CD14-positive monocyte (primary cell): ENCODE results near the gene RALBP1. TPM values are rescaled to one million over a fixed set of nuclear protein-coding genes. Genes with fewer than 3 reads are reported as not detected.
"Not testable (repeated sequence)": the region's sequence is repeated elsewhere in the genome, so short reads cannot be mapped to it uniquely, and the experiment has no call there.

Experiments
- DNase-seq, 3 donors: peaks; one replicate each; pipeline ENCODE4 v3.0.0-alpha.2; 2011 to 2022
- H2AFZ ChIP-seq: 2 replicates; pipeline ENCODE4 v1.6.0; 2012; ENCODE audit warnings: mild to moderate bottlenecking, low read depth, low read length, inconsistent platforms; ENCODE audit not compliant: insufficient read depth, poor library complexity, severe bottlenecking
- H3K27ac ChIP-seq, 2 donors: 1 replicate in 1 of 2; 2 replicates in 1 of 2; pipeline ENCODE4 v1.5.1; 2012 to 2013; ENCODE audit warnings: low read length in 2 of 2, control low read depth in 1 of 2, inconsistent platforms in 1 of 2, low read depth in 1 of 2, mild to moderate bottlenecking in 1 of 2
- H3K27me3 ChIP-seq, 2 donors: one replicate each; pipeline versions ENCODE4 v1.6.0 to v1.6.1; 2011 to 2013; ENCODE audit warnings: low read length in 2 of 2; ENCODE audit not compliant: control insufficient read depth in 2 of 2, insufficient read depth in 2 of 2
- H3K36me3 ChIP-seq, 2 donors: replicated peaks in 1 of 2; 1 replicate in 1 of 2; 2 replicates in 1 of 2; pipeline versions ENCODE4 v1.5.1 to v1.6.1; 2012 to 2013; ENCODE audit warnings: low read length in 2 of 2, control low read depth in 1 of 2, inconsistent platforms in 1 of 2, mild to moderate bottlenecking in 1 of 2; ENCODE audit not compliant: insufficient read depth in 2 of 2, control insufficient read depth in 1 of 2
- H3K4me1 ChIP-seq, 2 donors: 1 replicate in 1 of 2; 2 replicates in 1 of 2; pipeline versions ENCODE4 v1.5.1 to v1.6.1; 2012 to 2013; ENCODE audit warnings: low read length in 2 of 2, control low read depth in 1 of 2, inconsistent platforms in 1 of 2, mild to moderate bottlenecking in 1 of 2, moderate library complexity in 1 of 2; ENCODE audit not compliant: insufficient read depth in 2 of 2, control insufficient read depth in 1 of 2
- H3K4me2 ChIP-seq: replicated peaks from 2 replicates; pipeline ENCODE3; 2012; ENCODE audit warnings: low read length, moderate library complexity, mild to moderate bottlenecking; ENCODE audit not compliant: poor library complexity, severe bottlenecking; ENCODE audit errors: extremely low read depth
- H3K4me3 ChIP-seq, 3 experiments: fragments of 200-600 bp in 1 of 3; sonication (generic) in 1 of 3; replicated peaks in 1 of 3; 1 replicate in 2 of 3; 2 replicates in 1 of 3; pipeline ENCODE4 v1.5.1; 2011 to 2013; ENCODE audit warnings: low read length in 3 of 3, mild to moderate bottlenecking in 3 of 3, control low read depth in 2 of 3, low read depth in 2 of 3, inconsistent platforms in 1 of 3, moderate library complexity in 1 of 3
- H3K79me2 ChIP-seq: 2 replicates; pipeline ENCODE4 v1.6.0; 2012; ENCODE audit warnings: mild to moderate bottlenecking, control low read depth, inconsistent platforms, low read length, moderate library complexity; ENCODE audit not compliant: insufficient read depth
- H3K9ac ChIP-seq: 2 replicates; pipeline ENCODE4 v1.6.0; 2017; ENCODE audit warnings: low read length, mild to moderate bottlenecking; ENCODE audit not compliant: insufficient read depth, poor library complexity, severe bottlenecking
- H3K9me3 ChIP-seq, 2 donors: replicated peaks in 1 of 2; 1 replicate in 1 of 2; 2 replicates in 1 of 2; pipeline versions ENCODE4 v1.5.1 to v1.6.1; 2012 to 2013; ENCODE audit warnings: low read length in 2 of 2, control low read depth in 1 of 2; ENCODE audit not compliant: control insufficient read depth in 1 of 2, insufficient read depth in 1 of 2
- H4K20me1 ChIP-seq: 2 replicates; pipeline ENCODE4 v1.6.0; 2012; ENCODE audit warnings: mild to moderate bottlenecking, low read length, control low read depth, moderate library complexity; ENCODE audit not compliant: insufficient read depth
- H3K27ac Mint-ChIP-seq, 7 donors: one replicate each; pipeline ENCODE4 v1.8.0; 2020; ENCODE audit warnings: mild to moderate bottlenecking in 7 of 7, mixed read lengths in 7 of 7, moderate library complexity in 6 of 7, inconsistent platforms in 2 of 7
- H3K27me3 Mint-ChIP-seq, 3 donors: one replicate each; pipeline ENCODE4 v1.8.0; 2021 to 2022; ENCODE audit warnings: low read depth in 3 of 3, mild to moderate bottlenecking in 3 of 3, mixed read lengths in 3 of 3, moderate library complexity in 3 of 3, inconsistent platforms in 1 of 3
- H3K36me3 Mint-ChIP-seq, 2 donors: one replicate each; pipeline ENCODE4 v1.8.0; 2020; ENCODE audit warnings: mixed read lengths in 2 of 2, inconsistent platforms in 1 of 2, mild to moderate bottlenecking in 1 of 2
- H3K4me1 Mint-ChIP-seq: one replicate; pipeline ENCODE4 v1.8.0; 2020; ENCODE audit warnings: mild to moderate bottlenecking, mixed read lengths
- H3K4me3 Mint-ChIP-seq, 2 donors: one replicate each; pipeline ENCODE4 v1.8.0; 2020; ENCODE audit warnings: mild to moderate bottlenecking in 2 of 2, mixed read lengths in 2 of 2, moderate library complexity in 1 of 2
- H3K9me3 Mint-ChIP-seq, 7 donors: one replicate each; pipeline ENCODE4 v1.8.0; 2020 to 2022; ENCODE audit warnings: mixed read lengths in 7 of 7, mild to moderate bottlenecking in 6 of 7, moderate library complexity in 6 of 7, inconsistent platforms in 2 of 7
- WGBS: methylation state at CpG from one replicate; pipeline ENCODE4 v1.1.5; 2013; ENCODE audit warnings: missing lambda C conversion rate; ENCODE audit not compliant: insufficient coverage; 5-methylcytosine and 5-hydroxymethylcytosine counted together
- intact Hi-C, 2 donors: fragments of 100-400 bp; cut with micrococcal nuclease; formaldehyde crosslinking; loops; one replicate each; pipeline versions ENCODE4 v1.15.0 to v1.15.1; 2023
- polyA plus RNA-seq, 3 donors: library from polyadenylated mRNA; depleted of rRNA in 1 of 3; unstranded in 2 of 3; stranded (reverse) in 1 of 3; fragments of 300-500 nt in 2 of 3; fragments of >200 nt in 1 of 3; fragmentation: Illumina TruSeq in 2 of 3; gene quantifications; 1 replicate in 2 of 3; 2 replicates in 1 of 3; pipeline ENCODE4 v1.2.3, GENCODE V29; 2012 to 2021
- TF ChIP-seq, protein P1 (sequence below): fragments of 200-600 bp; IDR thresholded peaks from one replicate; pipeline ENCODE4 v1.8.0; 2022; ENCODE audit warnings: antibody characterized with exemption, mild to moderate bottlenecking

RALBP1 gene
- polyA plus RNA-seq, 3 donors: 21.5 to 36.0 (median 32.8) TPM

GRCh38 chr18:9429662-9429993 is 45.7 kb upstream of the RALBP1 start:
- H3K4me3 Mint-ChIP-seq: no peak overlapping the region
- no peaks in the 10 kb centered on the region for H3K27me3 ChIP-seq
- H3K9ac ChIP-seq: no peak overlapping the region
- no peak overlapping the region for H3K27ac Mint-ChIP-seq
- peaks cover 14% of the 10 kb centered on the region for H3K4me1 Mint-ChIP-seq
- H3K4me2 ChIP-seq: no peak overlapping the region
- H3K36me3 Mint-ChIP-seq: no peaks in the 10 kb centered on the region
- 67% methylated on average over 3 of the region's 3 CpGs for WGBS
- intact Hi-C loops: no loop called here
- no peak overlapping the region for H2AFZ ChIP-seq
- H3K79me2 ChIP-seq: no peaks in the 10 kb centered on the region
- no peaks in the 10 kb centered on the region for H3K36me3 ChIP-seq
- peaks cover 3 to 13% of the 10 kb centered on the region in 2 donors for H3K9me3 ChIP-seq
- H3K4me1 ChIP-seq: peaks cover 15% of the 10 kb centered on the region in 2 donors
- H3K27me3 Mint-ChIP-seq: no peaks in the 10 kb centered on the region
- no peak overlapping the region for H3K27ac ChIP-seq
- TF ChIP-seq, protein P1, sequence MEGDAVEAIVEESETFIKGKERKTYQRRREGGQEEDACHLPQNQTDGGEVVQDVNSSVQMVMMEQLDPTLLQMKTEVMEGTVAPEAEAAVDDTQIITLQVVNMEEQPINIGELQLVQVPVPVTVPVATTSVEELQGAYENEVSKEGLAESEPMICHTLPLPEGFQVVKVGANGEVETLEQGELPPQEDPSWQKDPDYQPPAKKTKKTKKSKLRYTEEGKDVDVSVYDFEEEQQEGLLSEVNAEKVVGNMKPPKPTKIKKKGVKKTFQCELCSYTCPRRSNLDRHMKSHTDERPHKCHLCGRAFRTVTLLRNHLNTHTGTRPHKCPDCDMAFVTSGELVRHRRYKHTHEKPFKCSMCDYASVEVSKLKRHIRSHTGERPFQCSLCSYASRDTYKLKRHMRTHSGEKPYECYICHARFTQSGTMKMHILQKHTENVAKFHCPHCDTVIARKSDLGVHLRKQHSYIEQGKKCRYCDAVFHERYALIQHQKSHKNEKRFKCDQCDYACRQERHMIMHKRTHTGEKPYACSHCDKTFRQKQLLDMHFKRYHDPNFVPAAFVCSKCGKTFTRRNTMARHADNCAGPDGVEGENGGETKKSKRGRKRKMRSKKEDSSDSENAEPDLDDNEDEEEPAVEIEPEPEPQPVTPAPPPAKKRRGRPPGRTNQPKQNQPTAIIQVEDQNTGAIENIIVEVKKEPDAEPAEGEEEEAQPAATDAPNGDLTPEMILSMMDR: no peak
- DNase-seq: no peak
- H4K20me1 ChIP-seq: no peaks in the 10 kb centered on the region
- H3K4me3 ChIP-seq: no peak overlapping the region
- peaks cover 0 to 15% (median 8%) of the 10 kb centered on the region in 7 donors for H3K9me3 Mint-ChIP-seq

GRCh38 chr18:9430315-9430714 is 45.0 kb upstream of the RALBP1 start:
- H3K36me3 ChIP-seq, H4K20me1 ChIP-seq, H3K79me2 ChIP-seq, H3K27ac ChIP-seq, H3K4me2 ChIP-seq, H3K27me3 ChIP-seq, H3K4me3 ChIP-seq, H3K36me3 Mint-ChIP-seq, intact Hi-C loops, H3K9me3 ChIP-seq, H2AFZ ChIP-seq, H3K4me3 Mint-ChIP-seq, DNase-seq, H3K27ac Mint-ChIP-seq, H3K27me3 Mint-ChIP-seq, H3K9ac ChIP-seq: not testable (repeated sequence)
- H3K4me1 ChIP-seq: peaks cover 15% of the 10 kb centered on the region in 2 donors
- peaks cover 0 to 20% (median 8%) of the 10 kb centered on the region in 7 donors for H3K9me3 Mint-ChIP-seq
- peaks cover 14% of the 10 kb centered on the region for H3K4me1 Mint-ChIP-seq
- WGBS: 100% methylated on average over 2 of the region's 22 CpGs
